ENCODE results near the gene CCDC200. TPM values are rescaled to one million over a fixed set of nuclear protein-coding genes. Genes with fewer than 3 reads are reported as not detected.

CCDC200 gene
- total and polyA plus RNA-seq, 2 of the 13 experiments (the other 11 are each of a cell fraction or from before 2014, with no cell fraction given), result not detected

DNA sequence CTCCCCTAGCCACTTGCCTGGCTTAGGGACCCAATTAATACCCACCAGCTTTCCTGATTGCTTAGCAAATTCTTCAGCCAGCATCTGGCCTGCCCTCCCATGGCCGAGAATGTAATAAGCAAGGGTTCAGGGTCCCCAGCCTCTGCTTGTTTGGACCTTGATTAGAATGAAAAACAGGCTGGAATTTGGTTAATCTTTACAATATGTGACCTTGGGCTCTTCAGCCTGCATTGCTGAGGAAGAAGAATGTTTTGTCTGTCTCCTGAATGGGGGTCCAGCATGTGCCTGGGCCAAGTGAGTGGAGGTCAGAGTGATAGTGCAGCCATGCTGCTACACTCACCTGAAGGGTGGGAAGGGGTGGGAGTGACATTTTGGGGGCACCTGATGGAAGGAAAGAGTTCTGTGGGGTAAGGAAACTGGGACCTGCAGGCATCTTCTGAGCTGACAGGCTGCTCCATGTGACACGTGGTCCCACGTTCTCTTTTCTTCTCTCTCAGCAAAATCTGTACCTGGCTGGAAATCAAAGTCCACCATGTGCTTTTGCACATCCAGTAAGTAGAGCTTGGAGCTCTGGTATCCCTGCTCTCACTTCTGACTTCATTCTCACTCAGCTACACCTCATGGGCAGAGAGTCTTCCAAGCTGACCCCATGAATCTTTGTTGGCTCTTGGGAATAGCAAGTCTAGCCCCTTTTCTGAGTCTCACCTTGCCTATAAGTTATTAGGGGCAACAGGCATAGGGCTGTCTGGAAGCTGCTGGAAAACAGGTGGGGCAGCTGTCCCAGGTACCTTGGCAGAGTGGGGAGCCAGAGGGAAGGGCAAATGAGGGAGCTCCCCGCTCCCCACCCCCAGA is 11.4 kb downstream of the CCDC200 start (continued):
- TF ChIP-seq ZBTB21 (CRISPR knock-in tag; IDR thresholded peaks at IDR 0.05) (no peak; the same call in 1 of the 2 replicates), HDAC2 (CRISPR knock-in tag; IDR thresholded peaks at IDR 0.05) (peak; percentile 94), SRSF9 (IDR thresholded peaks at IDR 0.05; ENCODE audit: borderline replicate concordance, insufficient read depth, low read depth, low read length, poor library complexity, severe bottlenecking) (no peak), RBFOX2 (IDR thresholded peaks at IDR 0.05; ENCODE audit: low read depth, low read length) (peak; percentile 61), NR2F1 (CRISPR knock-in tag; IDR thresholded peaks at IDR 0.05) (peak in 1 of 2 experiments; percentile 8; a peak in 1 of 4 replicates), EHMT2 (IDR thresholded peaks at IDR 0.05; ENCODE audit: borderline replicate concordance, low read depth, low read length) (peak; percentile 75; the same call in 1 of the 2 replicates), CHD2 (IDR thresholded peaks at IDR 0.05; ENCODE audit: low read depth, low read length) (no peak), SIX1 (CRISPR knock-in tag; IDR thresholded peaks at IDR 0.05; ENCODE audit: borderline replicate concordance) (peak; percentile 26; the same call in 1 of the 2 replicates), KDM6A (CRISPR knock-in tag; IDR thresholded peaks at IDR 0.05; ENCODE audit: low read depth) (peak; percentile 93), NFKBIZ (CRISPR knock-in tag; IDR thresholded peaks at IDR 0.05) (peak; percentile 60), ESRRA (CRISPR knock-in tag; IDR thresholded peaks at IDR 0.05; ENCODE audit: low read depth) (peak; percentile 73), NBN (conservative IDR thresholded peaks at IDR 0.05) (no peak), PTBP1 (IDR thresholded peaks at IDR 0.05; ENCODE audit: low read depth, low read length, poor library complexity, severe bottlenecking) (no peak), NFIB (CRISPR knock-in tag; IDR thresholded peaks at IDR 0.05; ENCODE audit: borderline replicate concordance) (no peak), MIER3 (CRISPR knock-in tag; IDR thresholded peaks at IDR 0.05; ENCODE audit: borderline replicate concordance) (no peak; the same call in none of the 2 replicates), SP4 (CRISPR knock-in tag; IDR thresholded peaks at IDR 0.05) (peak; percentile 26; the same call in 1 of the 2 replicates)
- TF ChIP-seq, protein P1, sequence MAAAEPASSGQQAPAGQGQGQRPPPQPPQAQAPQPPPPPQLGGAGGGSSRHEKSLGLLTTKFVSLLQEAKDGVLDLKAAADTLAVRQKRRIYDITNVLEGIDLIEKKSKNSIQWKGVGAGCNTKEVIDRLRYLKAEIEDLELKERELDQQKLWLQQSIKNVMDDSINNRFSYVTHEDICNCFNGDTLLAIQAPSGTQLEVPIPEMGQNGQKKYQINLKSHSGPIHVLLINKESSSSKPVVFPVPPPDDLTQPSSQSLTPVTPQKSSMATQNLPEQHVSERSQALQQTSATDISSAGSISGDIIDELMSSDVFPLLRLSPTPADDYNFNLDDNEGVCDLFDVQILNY (CRISPR knock-in tag; conservative IDR thresholded peaks at IDR 0.05), result no peak; the same call in 1 of the 2 replicates
- TF ChIP-seq, protein P2, sequence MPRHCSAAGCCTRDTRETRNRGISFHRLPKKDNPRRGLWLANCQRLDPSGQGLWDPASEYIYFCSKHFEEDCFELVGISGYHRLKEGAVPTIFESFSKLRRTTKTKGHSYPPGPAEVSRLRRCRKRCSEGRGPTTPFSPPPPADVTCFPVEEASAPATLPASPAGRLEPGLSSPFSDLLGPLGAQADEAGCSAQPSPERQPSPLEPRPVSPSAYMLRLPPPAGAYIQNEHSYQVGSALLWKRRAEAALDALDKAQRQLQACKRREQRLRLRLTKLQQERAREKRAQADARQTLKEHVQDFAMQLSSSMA (CRISPR knock-in tag; IDR thresholded peaks at IDR 0.05), result peak; percentile 59; the same call in 1 of the 2 replicates
- TF ChIP-seq, protein P3, sequence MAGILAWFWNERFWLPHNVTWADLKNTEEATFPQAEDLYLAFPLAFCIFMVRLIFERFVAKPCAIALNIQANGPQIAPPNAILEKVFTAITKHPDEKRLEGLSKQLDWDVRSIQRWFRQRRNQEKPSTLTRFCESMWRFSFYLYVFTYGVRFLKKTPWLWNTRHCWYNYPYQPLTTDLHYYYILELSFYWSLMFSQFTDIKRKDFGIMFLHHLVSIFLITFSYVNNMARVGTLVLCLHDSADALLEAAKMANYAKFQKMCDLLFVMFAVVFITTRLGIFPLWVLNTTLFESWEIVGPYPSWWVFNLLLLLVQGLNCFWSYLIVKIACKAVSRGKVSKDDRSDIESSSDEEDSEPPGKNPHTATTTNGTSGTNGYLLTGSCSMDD (CRISPR knock-in tag; IDR thresholded peaks at IDR 0.05), result 0 out of 2 replicates have a peak, but pooled peaks have one; percentile 19
- TF ChIP-seq, protein P4, sequence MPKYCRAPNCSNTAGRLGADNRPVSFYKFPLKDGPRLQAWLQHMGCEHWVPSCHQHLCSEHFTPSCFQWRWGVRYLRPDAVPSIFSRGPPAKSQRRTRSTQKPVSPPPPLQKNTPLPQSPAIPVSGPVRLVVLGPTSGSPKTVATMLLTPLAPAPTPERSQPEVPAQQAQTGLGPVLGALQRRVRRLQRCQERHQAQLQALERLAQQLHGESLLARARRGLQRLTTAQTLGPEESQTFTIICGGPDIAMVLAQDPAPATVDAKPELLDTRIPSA (CRISPR knock-in tag; IDR thresholded peaks at IDR 0.05; ENCODE audit: borderline replicate concordance), result no peak
- TF ChIP-seq, protein P5, sequence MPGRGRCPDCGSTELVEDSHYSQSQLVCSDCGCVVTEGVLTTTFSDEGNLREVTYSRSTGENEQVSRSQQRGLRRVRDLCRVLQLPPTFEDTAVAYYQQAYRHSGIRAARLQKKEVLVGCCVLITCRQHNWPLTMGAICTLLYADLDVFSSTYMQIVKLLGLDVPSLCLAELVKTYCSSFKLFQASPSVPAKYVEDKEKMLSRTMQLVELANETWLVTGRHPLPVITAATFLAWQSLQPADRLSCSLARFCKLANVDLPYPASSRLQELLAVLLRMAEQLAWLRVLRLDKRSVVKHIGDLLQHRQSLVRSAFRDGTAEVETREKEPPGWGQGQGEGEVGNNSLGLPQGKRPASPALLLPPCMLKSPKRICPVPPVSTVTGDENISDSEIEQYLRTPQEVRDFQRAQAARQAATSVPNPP (CRISPR knock-in tag; IDR thresholded peaks at IDR 0.05), result no peak
- TF ChIP-seq, protein P6, sequence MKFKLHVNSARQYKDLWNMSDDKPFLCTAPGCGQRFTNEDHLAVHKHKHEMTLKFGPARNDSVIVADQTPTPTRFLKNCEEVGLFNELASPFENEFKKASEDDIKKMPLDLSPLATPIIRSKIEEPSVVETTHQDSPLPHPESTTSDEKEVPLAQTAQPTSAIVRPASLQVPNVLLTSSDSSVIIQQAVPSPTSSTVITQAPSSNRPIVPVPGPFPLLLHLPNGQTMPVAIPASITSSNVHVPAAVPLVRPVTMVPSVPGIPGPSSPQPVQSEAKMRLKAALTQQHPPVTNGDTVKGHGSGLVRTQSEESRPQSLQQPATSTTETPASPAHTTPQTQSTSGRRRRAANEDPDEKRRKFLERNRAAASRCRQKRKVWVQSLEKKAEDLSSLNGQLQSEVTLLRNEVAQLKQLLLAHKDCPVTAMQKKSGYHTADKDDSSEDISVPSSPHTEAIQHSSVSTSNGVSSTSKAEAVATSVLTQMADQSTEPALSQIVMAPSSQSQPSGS (CRISPR knock-in tag; IDR thresholded peaks at IDR 0.05), result peak; percentile 84

Measured in HepG2 (cell line).